ENCODE results near the gene RALGPS1.

The RALGPS1 gene

DNA sequence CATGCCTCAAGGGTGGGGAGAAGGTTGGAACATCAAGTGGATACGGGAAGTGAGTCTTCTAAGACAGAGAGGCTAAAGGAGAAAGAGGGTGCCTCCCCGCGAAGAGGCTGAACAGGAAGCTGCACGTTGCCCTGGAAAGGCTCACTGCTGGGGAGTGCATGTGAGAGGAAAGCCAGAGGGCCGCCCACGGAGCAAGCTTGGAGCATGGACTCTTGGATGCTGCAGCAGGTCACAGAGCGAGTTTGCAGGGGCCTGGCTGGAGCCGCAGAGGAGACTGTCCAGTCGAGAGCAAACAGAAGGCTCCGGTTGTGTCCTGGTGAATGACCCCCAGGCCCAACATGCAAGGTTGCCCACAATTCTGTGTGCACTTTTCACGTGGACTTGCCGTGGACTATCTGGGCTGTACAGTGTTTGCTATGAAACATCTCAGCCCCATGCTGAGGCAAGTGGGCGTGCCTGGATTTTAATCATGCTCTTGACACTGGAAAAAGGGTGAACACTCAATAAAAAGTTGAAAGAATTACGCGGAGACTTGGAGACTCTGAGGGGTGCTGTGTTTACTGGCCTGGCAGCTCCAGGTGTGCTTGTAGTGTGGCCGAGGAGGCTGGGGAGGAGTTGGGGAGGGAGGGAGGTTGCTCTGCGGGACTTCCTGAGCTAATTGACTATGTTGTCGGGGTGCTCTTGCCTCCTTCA lies 295.5 kb downstream of the RALGPS1 start:
- DNase-seq, result no peak

DNA sequence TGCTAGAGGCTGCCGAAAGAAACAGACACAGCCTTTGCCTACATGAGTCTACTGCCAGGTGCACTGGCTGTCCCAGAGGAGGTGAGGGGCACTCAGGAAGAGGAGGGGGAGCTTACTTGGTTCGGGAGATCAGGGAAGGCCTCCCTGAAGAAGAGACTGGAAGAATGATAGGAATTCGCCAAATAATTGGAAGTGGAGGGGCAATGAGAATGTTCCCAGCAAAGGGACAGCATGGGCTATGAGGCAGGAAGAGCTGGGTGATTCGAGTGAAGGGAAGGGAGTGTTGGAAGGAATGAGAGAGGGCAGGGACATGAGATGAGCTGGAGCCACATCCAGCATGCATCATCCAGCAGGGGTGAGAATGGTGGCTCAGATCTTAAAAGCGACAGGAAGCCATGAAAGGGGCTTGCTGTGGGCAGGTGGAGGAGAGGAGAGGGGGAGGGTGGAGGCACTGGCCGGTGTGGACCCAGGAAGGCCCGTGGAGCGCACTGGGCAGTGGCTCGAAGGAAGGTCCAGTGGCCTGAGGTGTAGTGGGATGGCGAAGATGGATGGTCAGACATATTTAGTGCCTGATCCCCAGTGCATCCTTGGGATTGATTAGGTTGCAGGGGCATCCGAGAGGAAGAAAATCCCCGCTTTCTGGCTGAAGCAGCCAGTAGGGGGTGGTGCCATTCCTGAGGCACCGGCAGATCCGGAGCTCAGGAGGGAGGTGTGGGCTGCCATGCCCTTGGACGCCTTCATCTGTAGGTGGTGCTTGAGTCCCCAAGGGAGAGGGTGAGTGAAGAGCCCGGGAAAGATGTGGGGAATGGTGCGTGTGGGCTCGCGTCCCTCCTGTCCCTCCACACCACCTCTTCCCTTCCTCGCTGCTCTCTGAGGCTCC lies 296.5 kb downstream of the RALGPS1 start:
- DNase-seq, result no peak

DNA sequence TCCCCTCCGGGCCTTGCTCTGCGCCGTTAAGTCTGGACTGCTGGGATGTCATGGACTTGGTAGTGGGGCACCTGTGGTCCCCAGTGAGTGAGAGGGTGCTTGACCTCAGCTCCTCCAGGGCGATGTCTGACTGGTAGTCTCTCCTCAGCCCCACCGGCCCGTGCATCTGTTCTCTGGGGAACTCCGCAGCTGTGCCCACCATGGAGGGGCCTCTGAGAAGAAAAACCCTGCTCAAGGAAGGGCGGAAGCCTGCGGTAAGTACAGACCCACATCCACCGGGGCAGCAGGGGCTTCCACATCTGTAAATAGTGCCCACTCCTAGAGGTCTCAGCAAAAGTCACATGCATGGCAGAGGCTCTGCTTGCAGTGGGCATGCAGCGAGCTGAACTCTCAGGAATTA lies 297.4 kb downstream of the RALGPS1 start:
- DNase-seq, result no peak

DNA sequence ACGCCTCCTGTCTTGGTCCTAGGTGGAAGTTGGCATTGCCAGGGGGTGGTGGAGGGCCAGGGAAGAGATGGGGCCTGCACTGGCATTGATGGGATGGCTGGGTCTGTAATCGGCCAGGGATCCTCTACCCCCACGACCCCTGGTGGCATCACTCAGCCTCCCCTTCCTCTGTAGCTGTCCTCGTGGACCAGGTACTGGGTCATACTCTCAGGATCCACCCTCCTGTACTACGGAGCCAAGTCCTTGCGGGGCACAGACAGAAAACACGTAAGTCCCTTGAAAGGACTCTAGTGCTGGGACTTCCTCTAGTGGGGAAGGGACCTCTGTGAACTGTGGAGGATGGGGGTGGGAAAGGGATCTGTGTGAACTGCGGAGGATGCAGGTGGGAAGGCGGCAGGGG lies 297.9 kb downstream of the RALGPS1 start:
- no peak for DNase-seq

DNA sequence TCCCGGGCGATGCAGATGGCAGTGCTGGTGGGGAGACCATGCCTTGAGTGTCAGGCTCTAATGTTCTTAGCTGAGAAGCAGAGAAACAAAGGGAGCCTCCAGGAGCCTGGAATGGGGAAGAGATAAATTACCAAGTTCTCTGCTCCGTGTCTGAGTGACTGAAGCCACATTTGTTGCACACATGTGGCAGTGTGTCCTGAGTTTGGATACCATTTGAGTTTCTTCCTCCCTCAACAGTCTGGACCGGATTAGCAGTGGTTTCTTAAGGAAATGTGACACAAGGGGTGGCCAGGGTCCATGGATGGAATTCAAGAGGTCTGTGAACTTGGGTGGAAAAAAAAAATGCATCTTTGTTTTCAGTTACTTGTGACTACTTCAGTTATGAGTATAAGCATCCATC lies 299.3 kb downstream of the RALGPS1 start:
- no peak for DNase-seq

DNA sequence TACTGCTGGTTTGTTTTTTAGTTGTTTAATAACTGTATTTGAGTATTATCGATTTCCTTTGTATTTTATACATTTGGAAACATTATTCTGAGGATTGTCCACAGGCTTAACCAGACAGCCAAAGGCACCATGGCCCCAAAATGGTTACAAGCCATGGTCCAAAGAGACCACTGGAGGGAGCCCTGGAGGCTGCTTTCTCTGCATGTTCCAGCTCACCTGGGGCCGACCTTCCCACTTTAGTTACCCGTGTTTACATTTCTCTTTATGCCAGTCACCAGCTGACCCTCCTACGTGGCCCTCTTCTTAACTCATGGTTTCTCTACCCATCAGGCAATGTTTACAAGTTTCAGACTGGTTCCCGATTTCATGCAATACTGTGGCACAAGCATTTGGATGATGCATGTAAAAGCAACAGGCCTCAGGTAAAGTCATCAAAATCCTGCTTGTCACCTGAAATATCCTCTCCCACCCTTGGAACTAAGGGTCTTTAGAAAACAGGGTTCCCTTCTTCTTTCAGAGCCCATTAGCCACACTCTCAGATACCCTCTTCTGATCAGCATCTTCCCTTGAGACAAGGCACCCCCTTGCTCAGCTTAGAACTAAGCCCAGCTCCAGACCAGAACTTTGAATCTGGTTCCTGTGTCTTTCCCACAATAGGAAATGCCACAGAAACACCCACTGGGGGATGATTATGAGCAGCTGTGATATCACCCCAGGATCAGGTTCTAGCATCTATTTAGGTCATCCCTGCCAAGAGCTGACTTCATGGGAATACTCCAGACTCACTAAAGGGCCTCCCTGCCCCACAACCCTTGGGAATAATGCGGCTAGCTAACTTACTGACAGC lies 300.1 kb downstream of the RALGPS1 start:
- peak; percentile 72 for DNase-seq

DNA sequence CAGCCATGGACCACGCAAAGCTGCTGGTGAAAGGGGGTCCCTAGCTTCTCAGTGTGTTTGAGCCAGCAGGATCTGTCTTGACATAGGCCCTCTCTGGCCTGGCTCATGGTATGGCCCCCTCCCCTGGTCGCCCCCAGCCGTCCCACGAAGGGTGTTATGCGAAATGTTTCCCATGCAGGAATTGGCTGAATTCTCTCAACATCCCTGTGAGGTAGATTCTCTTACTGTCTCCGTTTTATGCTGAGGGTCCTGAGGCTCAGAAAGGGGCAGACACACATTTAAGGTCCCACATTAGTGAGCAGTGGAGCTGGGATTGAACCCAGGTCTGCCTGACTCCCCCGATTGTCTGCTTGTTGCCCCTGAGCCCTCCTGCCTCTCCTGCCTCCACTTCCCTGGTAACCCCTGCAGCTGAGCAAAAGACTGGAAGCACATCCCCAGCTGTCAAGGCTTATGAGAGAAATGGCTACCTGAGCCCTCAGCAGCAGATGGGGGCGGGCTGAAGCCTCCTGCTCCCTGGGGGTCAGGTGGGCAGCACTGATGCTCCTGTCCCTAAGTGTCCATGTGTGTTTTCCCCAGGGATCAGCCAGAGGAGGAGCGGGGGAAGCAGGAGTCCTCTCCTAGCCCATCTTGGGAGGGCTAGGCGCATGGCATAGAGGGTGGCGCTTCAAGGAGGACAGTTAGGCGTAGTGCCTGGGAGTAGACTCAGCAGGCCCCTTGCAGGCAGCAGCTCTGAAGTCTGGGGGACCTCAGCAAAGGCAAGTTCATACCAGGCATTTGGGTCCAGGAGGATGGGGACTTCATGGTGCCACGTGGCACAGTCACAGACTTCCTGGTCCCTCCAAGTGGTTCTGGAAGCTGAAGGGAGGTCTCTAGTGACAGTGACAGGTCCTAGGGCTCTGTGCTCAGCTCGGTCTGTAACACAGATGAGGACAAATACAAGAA lies 301.0 kb downstream of the RALGPS1 start:
- no peak for DNase-seq

DNA sequence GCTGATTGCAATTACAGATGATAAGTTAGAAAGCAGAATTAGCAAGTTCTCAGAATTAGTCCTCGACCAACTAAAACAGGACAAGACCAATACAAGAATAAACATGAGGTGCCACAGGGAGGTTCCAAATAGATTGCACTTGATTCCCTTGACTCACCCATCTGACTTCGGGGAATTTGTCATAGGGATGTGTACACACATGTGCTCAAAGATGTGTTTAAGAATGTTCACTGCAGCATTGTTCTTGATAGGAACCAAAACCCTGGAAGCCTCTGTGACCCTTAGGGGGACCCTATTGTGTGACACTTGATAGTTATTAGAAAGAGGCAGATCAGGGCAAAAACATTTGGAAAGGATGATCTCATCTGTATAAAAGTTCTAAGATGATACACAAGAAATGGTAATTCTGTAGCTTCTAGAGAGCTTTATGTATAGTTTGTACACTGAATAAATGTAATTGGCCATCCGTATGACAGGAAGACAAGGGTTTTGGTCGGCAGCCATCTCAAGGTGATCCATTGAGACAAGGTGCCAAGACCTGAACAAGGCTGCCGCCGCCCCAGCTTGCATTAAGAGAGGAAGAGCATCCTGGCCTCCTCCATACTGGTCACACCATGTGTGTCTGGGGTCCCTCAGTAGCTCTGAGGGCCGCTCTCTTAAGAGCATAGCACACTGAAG lies 301.8 kb downstream of the RALGPS1 start:
- no peak for DNase-seq

DNA sequence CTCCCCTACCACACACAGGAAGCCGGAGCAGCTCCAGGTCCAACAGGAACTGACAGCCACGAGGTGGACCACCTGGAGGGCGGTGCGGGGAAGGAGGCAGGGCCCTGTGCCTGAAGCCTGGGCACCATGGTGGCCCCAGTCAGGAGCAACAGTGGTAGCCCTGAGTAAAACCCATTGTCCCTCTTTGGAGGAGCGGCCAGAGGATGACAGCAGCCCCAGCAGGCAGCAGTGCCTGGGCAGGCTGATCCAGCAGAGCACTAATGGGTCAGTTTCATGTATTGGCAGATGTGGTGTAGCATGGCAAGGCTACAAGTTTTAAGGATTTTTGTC lies 302.3 kb downstream of the RALGPS1 start:
- DNase-seq, result no peak

DNA sequence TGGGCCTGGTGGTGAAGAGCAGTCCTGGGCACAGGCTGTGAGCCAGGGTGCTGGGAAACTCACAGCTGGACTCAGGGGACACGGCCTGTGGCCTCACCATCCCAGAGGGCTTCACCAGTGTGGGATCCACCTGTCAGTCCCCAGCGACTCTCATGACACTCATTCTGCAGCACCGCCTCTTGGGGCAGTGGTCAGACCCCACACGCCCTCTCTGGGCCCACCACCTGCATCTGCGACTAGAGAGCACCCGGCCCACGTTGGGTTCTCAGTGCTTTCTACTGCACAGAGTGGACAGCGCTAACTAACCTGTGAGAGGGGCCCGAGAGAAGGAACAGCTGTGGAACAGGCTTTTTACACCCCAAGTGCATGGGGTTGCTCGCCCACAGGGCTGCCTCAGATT lies 304.2 kb downstream of the RALGPS1 start:
- DNase-seq, result no peak

DNA sequence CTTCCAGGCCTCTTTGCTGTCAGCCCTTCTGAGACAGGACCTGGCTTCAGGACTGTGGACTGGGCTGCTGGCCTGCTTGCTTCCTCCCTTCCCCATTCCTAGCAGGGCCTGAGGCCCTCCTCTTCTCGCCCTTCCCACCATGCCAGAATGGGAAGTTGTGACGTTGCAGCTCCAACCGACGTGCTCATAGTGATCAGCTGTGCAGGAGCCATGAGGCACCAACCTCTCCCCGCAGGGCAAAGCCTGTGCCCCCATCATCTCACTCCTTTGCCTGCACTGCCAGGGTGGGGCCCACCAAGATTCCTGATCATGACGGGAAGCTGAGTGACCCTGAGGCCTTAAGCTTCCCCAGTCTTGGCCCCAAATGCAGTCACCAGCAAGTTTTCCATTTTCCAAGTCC lies 304.9 kb downstream of the RALGPS1 start:
- DNase-seq, result no peak

DNA sequence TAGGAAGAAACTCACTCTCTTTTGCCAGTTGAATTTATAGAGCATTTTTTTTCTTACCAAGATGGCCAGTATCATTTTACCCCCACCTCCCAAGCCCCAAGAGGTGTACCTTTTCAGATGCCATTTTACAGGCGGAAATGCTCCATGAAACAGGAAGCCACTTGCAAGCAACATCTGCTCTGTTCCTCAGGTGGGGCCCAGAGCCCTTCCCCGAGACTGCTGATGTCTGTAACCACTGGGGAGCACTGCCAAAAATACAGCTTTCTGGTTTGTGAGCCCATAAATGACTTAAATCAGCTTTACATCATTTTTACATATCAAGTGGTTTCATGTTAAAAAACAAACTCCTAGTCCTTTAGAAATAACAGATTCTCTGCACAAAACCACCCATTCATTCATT lies 307.1 kb downstream of the RALGPS1 start:
- DNase-seq, result no peak

DNA sequence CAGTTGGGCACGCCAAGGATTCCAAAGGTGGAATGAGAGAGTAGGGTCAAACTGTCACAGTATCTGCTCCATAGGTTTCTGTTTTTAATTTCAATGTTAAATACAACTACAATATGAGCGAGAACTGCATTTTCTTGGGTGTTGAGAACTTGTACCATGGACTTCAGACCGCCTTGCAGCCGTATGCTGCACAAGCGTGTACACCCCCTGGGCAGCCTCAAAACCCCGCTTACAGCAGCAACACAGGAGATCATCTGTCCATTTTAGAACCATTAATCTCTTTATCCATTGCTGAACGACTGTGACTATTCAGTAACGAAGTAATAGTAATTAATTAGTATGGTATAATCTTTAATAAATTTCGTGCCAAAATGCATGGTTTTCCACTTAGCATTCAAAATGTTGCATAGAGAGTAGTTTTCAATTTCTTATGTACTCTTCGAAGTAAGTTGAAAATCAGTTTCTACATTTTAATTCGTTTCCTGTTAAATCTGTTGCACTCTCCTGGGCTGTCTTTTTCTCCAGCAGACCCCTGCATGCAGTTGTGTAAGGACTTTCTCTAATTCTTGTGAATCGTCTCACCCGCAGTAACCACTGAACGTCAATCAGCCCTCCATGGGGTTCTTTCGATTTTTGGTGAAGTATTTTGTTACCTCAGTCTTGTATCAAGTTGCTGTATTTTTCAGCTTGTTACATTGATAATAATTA lies 308.0 kb downstream of the RALGPS1 start:
- no peak for DNase-seq

DNA sequence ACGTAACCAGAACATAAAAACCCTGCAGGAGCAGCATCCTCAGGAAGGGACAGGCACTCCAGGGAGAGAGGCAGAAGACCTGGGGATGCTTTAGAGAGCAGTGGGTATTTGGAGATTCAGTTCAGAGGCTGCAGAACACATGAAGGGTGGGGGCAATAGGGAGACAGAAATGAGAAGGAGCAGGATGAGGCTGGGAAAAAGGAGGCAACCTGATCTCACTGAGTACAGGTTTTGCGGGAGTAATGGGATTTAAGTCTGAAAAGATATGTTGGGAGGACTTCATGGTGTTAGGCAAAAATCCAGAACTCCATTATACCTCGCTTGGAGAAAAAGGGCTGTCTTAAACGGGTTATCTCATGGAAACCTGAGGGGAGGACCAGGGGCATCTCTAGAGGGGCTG lies 308.7 kb downstream of the RALGPS1 start:
- no peak for DNase-seq

DNA sequence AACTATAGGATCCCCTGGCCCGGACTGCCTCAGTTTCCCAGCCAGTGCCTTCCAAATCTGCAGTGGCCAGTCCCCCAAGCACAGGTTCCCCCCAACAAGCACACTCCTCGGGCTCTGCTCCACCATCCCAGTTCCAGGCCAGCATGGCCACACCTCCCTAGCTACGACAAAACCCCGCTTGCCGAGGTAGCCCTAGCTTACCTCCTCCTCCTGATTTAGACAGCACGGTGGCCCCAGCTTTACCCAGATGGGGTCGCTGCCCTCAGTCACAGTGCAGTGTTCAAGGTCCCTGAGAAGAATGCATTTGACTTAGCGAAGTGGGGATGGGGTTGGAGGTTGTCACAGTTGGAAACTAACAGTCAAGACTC lies 309.2 kb downstream of the RALGPS1 start:
- DNase-seq, result no peak

DNA sequence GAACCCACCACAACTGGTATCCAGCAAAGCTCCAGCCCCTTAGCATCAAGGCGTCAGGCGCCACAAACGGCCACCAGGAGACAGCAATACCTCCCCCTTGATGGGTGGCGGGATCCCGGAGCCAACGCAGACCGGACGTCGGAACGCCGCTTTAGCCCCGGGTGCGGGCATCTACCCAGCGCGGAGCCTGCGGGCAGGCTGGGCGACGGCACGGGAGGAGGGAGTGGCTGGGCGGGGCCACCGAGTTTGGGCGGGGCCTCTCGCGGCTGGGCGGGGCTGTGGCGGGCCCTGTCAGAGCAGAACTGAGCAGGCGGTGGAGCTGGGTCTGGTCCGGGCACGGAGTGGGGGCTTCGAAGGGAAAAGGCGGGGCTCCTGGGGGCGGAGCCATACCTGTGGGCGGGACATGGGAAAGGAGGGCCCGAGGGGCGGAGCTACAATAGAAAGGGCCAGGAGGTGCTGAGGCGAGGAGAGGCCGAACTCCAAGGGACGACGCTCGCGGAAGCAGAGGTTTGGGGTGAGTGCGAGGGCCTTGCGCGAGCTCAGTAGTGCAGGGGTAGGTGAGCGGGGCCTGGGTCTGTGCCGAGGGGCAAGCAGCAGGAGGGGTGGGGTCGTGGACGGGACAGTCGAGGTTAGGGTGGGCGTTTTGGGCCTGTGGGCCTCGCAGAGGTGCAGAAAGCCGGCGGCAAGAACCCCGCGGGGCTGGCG lies 309.7 kb downstream of the RALGPS1 start:
- peak; percentile 82 for DNase-seq

DNA sequence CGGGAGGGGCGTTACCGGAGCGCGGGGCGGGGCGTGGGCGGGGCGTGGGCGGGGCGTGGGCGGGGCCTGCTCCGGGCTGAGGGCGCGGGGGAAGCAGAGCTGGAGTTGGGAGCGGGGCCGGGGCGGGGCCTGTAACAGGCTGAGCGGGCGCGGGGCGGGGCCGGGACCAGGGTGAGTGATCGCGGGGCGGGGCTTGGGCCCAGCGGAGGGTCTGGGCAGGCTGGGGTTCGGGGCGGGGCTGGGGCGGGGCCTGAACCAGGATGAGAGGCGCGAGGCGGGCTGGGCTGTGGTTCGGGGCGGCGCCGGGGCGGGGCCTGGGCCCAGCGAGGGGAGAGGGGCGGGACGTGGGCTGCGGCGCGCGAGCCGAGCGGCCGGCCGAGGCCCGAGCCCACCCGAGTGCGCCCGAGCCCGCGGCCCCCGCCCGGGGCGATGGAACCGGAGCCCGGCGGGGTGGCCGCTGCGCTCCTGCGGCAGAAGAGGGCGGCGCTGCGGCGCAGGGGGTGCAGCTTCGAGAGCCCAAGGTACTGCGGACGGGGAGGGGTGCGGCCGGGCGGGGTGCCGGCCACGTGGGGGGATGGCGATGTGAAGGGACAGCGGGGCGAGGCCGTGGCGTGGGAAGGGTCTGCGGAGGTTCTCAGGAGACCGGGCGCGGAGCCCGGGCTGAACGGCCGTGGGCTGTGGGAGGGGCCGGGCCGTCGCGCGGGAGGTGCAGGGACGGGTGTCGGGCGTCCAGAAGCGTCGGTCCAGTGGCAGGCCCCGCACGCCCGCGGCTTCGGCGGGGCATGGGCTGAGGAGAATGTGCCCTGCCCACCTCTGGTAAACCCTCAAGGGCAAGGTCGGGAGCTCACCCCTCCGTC lies 310.5 kb downstream of the RALGPS1 start:
- peak; percentile 92 for DNase-seq

DNA sequence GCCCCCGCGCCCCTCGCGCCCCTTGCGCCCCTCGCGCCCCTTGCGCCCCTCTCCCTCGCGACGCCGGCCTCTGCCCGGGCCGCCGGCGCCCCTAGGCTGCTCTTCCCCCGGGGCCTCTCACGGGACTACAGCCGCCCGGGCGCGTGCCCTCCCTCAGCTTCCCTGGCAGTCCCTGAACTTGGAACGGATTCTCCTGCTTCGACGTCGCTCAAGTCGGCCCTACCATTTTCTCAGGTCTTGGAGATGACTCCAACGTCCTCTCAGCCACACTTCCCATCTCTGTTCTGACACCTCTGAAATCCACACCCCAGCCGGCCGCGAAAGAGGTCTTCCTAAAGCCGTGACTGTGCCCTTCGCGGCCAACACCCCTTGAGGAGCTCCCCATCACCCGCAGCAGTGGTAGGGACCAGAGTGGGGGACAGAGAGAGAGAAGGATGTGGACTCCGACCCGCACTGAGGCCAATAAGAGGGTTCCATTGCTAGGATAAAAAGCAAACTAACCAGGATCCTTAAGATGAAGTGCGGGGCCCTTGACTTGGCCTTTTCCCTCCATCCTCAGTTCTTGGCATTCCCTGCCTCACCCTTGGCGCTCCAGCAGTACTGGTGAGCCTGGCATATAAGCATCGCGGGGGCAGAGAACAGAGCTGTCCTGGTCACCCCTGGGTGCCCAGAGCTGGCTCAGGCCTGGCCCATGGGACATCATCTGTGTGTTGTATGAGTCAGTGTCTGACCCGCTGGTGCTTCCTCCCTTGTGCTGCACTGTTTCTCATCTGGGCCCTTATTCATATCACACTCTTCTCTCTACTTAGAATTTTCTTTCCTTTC lies 311.4 kb downstream of the RALGPS1 start:
- DNase-seq, result no peak
